Measurements from ENCODE around the gene DCTD.

- TF ChIP-seq CTCF (IDR thresholded peaks at IDR 0.05): no peak
- TF ChIP-seq POLR2AphosphoS5 (IDR thresholded peaks at IDR 0.05): no peak
- no peak for TF ChIP-seq POLR2A (IDR thresholded peaks at IDR 0.05)
Observed at GRCh38 chr4:182916483-182917181, 554 bp downstream of the DCTD start.

All from gastroesophageal sphincter (tissue), 3 donors.